ENCODE data around the gene MRTO4.

- TF ChIP-seq CTCF (IDR thresholded peaks at IDR 0.05; ENCODE audit: insufficient read depth, low read length, poor library complexity, severe bottlenecking) (no peak), EZH2phosphoT487 (conservative IDR thresholded peaks at IDR 0.05; ENCODE audit: low read length) (no peak)
Measured at GRCh38 chr1:19206947-19207346, 44.7 kb upstream of the MRTO4 start.

All from SU-DHL-6 (cell line).